WTC11 (cell line): ENCODE measurements around the gene MIA. TPM values are rescaled to one million over a fixed set of nuclear protein-coding genes. Genes with fewer than 3 reads are reported as not detected.
"Not testable (repeated sequence)": the region's sequence is repeated elsewhere in the genome, so short reads cannot be mapped to it uniquely, and the experiment has no call there.

Experiments
- ATAC-seq: fragments of 200-7000 bp; cut with Tn5 transposase; 2 replicates; pipeline ENCODE4 v1.10.0; 2021; ENCODE audit warnings: mild to moderate bottlenecking, moderate library complexity
- CTCF ChIA-PET: fragments of 300-600 bp; sonication (Branson Sonifier 250); formaldehyde crosslinking; loops from one replicate; lab custom pipeline; 2021; ENCODE audit warnings: antibody characterized with exemption; lab: Charles Lee
- POLR2A ChIA-PET: fragments of 350-600 bp; sonication (Branson Sonifier 250); formaldehyde crosslinking; loops from one replicate; lab custom pipeline; 2021; ENCODE audit warnings: antibody characterized with exemption; lab: Charles Lee
- DNase-seq: peaks from one replicate; pipeline ENCODE4 v3.0.0; 2021; ENCODE audit warnings: low spot score
- H3K27ac Mint-ChIP-seq: 2 replicates; pipeline ENCODE4 v1.8.0; 2021; ENCODE audit warnings: mixed read lengths
- H3K27me3 Mint-ChIP-seq: 2 replicates; pipeline ENCODE4 v1.8.0; 2021; ENCODE audit warnings: low read depth, mild to moderate bottlenecking, moderate library complexity, mixed read lengths
- H3K36me3 Mint-ChIP-seq: 2 replicates; pipeline ENCODE4 v1.8.0; 2021; ENCODE audit warnings: mixed read lengths
- H3K4me1 Mint-ChIP-seq: 2 replicates; pipeline ENCODE4 v1.8.0; 2022; ENCODE audit warnings: mixed read lengths
- H3K4me3 Mint-ChIP-seq: 2 replicates; pipeline ENCODE4 v1.8.0; 2021; ENCODE audit warnings: mild to moderate bottlenecking, moderate library complexity, mixed read lengths
- H3K9me3 Mint-ChIP-seq: 2 replicates; pipeline ENCODE4 v1.8.0; 2021; ENCODE audit warnings: mixed read lengths
- ETV6 ChIP-seq: sonication (generic); formaldehyde crosslinking; IDR thresholded peaks from 2 replicates; pipeline ENCODE4 v1.8.1; 2022; ENCODE audit warnings: mild to moderate bottlenecking, missing genetic modification reagents
- GRHL2 ChIP-seq: fragments of 250-450 bp; sonication (Bioruptor Pico); IDR thresholded peaks from 2 replicates; pipeline ENCODE4 v1.8.0; 2022; ENCODE audit warnings: mild to moderate bottlenecking, moderate library complexity; ENCODE audit not compliant: insufficient replicate concordance, severe bottlenecking
- JAZF1 ChIP-seq: fragments of 250-450 bp; sonication (Bioruptor Pico); IDR thresholded peaks from 2 replicates; pipeline ENCODE4 v1.9.0; 2021; ENCODE audit warnings: moderate library complexity, mild to moderate bottlenecking, inconsistent platforms
- MAX ChIP-seq: sonication (generic); formaldehyde crosslinking; IDR thresholded peaks from 2 replicates; pipeline ENCODE4 v1.8.0; 2022; ENCODE audit warnings: mild to moderate bottlenecking, missing genetic modification reagents
- NR3C1 ChIP-seq: sonication (generic); formaldehyde crosslinking; conservative IDR thresholded peaks from 2 replicates; pipeline ENCODE4 v1.8.1; 2023; ENCODE audit warnings: low read depth, mild to moderate bottlenecking, missing genetic modification reagents
- ZBTB21 ChIP-seq: sonication (generic); formaldehyde crosslinking; IDR thresholded peaks from 2 replicates; pipeline ENCODE4 v1.8.1; 2023; ENCODE audit warnings: mild to moderate bottlenecking, missing genetic modification reagents, borderline replicate concordance
- ZNF263 ChIP-seq: sonication (generic); formaldehyde crosslinking; IDR thresholded peaks from 2 replicates; pipeline ENCODE4 v1.8.1; 2022; ENCODE audit warnings: low read depth, mild to moderate bottlenecking, moderate library complexity, missing genetic modification reagents
- ZNF396 ChIP-seq: fragments of 250-450 bp; sonication (Bioruptor Pico); IDR thresholded peaks from 2 replicates; pipeline ENCODE4 v1.8.0; 2021; ENCODE audit warnings: mild to moderate bottlenecking, moderate library complexity, borderline replicate concordance
- ZNF416 ChIP-seq: fragments of 250-450 bp; sonication (Bioruptor Pico); IDR thresholded peaks from 2 replicates; pipeline ENCODE4 v1.9.0; 2021; ENCODE audit warnings: mild to moderate bottlenecking, inconsistent platforms
- ZNF423 ChIP-seq: fragments of 250-450 bp; sonication (Bioruptor Pico); IDR thresholded peaks from 2 replicates; pipeline ENCODE4 v2.1.2; 2022; ENCODE audit warnings: mild to moderate bottlenecking, moderate library complexity
- total RNA-seq: library from RNA; stranded (reverse); gene quantifications from 3 replicates; pipeline ENCODE4 v1.2.3, GENCODE V29; 2021
- TF ChIP-seq, protein P1 (sequence below): sonication (generic); formaldehyde crosslinking; IDR thresholded peaks from 2 replicates; pipeline ENCODE4 v1.8.0; 2022; ENCODE audit warnings: missing genetic modification reagents
- TF ChIP-seq, protein P2 (sequence below): fragments of 250-450 bp; sonication (Bioruptor Pico); IDR thresholded peaks from 2 replicates; pipeline ENCODE4 v1.9.0; 2021; ENCODE audit warnings: mild to moderate bottlenecking, borderline replicate concordance

Gene MIA
- total RNA-seq, 1 experiment from 2014 or later: not detected

GRCh38 chr19:40810649-40811408 is 35.5 kb downstream of the MIA start:
- ATAC-seq (peak; percentile 69), DNase-seq (peak; percentile 83)
- peak overlapping the region; percentile 99 for H3K27ac Mint-ChIP-seq
- ChIA-PET CTCF (interaction anchor here (0.8 to 2.0 kb wide), 6 partner anchors 9 to 334 kb away, joined by 3 to 11 read pairs (median 4); partner anchors contain the start of genes EGLN2, RAB4B and SNRPA), POLR2A (interaction anchor here (0.6 to 1.8 kb wide), 3 partner anchors 12 to 235 kb away, joined by 3 to 6 read pairs (median 3); partner anchors contain the start of genes EGLN2 and RAB4B)
- peak overlapping the region; percentile 89 for H3K4me3 Mint-ChIP-seq
- peaks cover 11% of the 10 kb centered on the region for H3K36me3 Mint-ChIP-seq
- peak; percentile 70; the same call in 1 of the 2 replicates for TF ChIP-seq MAX (CRISPR knock-in tag)
- TF ChIP-seq, protein P1, sequence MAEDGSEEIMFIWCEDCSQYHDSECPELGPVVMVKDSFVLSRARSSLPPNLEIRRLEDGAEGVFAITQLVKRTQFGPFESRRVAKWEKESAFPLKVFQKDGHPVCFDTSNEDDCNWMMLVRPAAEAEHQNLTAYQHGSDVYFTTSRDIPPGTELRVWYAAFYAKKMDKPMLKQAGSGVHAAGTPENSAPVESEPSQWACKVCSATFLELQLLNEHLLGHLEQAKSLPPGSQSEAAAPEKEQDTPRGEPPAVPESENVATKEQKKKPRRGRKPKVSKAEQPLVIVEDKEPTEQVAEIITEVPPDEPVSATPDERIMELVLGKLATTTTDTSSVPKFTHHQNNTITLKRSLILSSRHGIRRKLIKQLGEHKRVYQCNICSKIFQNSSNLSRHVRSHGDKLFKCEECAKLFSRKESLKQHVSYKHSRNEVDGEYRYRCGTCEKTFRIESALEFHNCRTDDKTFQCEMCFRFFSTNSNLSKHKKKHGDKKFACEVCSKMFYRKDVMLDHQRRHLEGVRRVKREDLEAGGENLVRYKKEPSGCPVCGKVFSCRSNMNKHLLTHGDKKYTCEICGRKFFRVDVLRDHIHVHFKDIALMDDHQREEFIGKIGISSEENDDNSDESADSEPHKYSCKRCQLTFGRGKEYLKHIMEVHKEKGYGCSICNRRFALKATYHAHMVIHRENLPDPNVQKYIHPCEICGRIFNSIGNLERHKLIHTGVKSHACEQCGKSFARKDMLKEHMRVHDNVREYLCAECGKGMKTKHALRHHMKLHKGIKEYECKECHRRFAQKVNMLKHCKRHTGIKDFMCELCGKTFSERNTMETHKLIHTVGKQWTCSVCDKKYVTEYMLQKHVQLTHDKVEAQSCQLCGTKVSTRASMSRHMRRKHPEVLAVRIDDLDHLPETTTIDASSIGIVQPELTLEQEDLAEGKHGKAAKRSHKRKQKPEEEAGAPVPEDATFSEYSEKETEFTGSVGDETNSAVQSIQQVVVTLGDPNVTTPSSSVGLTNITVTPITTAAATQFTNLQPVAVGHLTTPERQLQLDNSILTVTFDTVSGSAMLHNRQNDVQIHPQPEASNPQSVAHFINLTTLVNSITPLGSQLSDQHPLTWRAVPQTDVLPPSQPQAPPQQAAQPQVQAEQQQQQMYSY (CRISPR knock-in tag): peak; percentile 71; the same call in 1 of the 2 replicates
- H3K9me3 Mint-ChIP-seq: not testable (repeated sequence)
- H3K4me1 Mint-ChIP-seq: peaks cover 48% of the 10 kb centered on the region
- peaks cover 33% of the 10 kb centered on the region for H3K27me3 Mint-ChIP-seq

- Mint-ChIP-seq H3K9me3 (no peaks in the 10 kb centered on the region), H3K4me3 (peak overlapping the region; percentile 89), H3K27me3 (peaks cover 37% of the 10 kb centered on the region), H3K36me3 (peaks cover 11% of the 10 kb centered on the region), H3K27ac (no peak overlapping the region), H3K4me1 (peaks cover 39% of the 10 kb centered on the region)
- TF ChIP-seq ZNF396 (CRISPR knock-in tag) (no peak), NR3C1 (CRISPR knock-in tag) (no peak), MAX (CRISPR knock-in tag) (0 out of 2 replicates have a peak, but pooled peaks have one; percentile 6), JAZF1 (CRISPR knock-in tag) (no peak)
- peak; percentile 52 for DNase-seq
- CTCF ChIA-PET: interaction anchor here (0.8 to 2.0 kb wide), 9 partner anchors 8 to 333 kb away, joined by 3 to 11 read pairs (median 3); partner anchors contain the start of genes EGLN2, RAB4B and SNRPA
- POLR2A ChIA-PET: interaction anchor here (0.6 to 1.8 kb wide), 3 partner anchors 13 to 235 kb away, joined by 3 to 6 read pairs (median 3); partner anchors contain the start of genes EGLN2 and RAB4B
- ATAC-seq: no peak
These were observed 36.4 kb downstream of the MIA start for GRCh38 chr19:40811478-40812341.

DNA sequence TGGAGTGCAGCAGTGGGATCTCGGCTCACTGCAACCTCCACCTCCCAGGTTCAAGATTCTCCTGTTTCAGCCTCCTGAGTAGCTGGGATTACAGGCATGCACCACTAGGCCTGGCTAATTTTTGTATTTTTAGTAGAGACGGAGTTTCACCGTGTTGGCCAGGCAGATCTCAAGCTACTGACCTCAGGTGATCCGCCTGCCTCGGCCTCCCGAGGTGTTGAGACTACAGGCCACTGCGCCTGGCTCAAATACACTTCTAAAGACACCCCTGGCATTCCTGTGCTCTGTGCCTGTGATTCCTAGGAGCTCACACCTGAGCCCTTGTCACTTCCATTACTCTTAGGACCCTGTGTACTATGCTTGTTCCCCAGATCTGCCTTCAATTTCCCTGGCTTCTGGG is 37.2 kb downstream of the MIA start:
- Mint-ChIP-seq H3K4me3 (peak overlapping the region; percentile 89), H3K27me3 (peaks cover 44% of the 10 kb centered on the region), H3K4me1 (peaks cover 32% of the 10 kb centered on the region)
- ATAC-seq, H3K9me3 Mint-ChIP-seq, DNase-seq, H3K36me3 Mint-ChIP-seq, H3K27ac Mint-ChIP-seq: not testable (repeated sequence)
- POLR2A ChIA-PET: interaction anchor here (1.8 kb wide), 1 partner anchor 14 kb away, joined by 6 read pairs; the partner anchor contains the start of gene EGLN2
- CTCF ChIA-PET: interaction anchor here (0.7 to 2.0 kb wide), 6 partner anchors 12 to 178 kb away, joined by 3 to 11 read pairs (median 4); partner anchors contain the start of gene EGLN2

DNA sequence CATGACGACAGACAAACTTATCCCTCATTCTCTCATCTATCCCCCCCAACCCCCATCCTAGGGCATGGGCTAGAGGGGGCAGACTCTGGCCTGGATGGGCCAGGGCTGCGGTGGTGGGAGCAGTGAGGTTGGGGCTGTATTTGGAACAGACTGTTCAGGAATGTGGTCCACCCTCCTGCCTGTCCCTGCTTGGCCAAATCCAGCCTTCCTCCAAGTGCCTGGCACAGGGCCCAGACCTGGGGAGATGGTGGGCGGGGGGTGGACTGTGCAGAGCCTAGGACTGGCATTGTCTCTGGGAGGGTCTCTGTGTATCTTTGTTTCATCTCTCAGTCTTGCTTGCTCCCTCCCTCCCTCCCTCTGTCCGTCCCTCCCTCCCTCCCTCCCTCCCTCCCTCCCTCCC is 37.9 kb downstream of the MIA start:
- POLR2A ChIA-PET: no interaction called here
- TF ChIP-seq, protein P2, sequence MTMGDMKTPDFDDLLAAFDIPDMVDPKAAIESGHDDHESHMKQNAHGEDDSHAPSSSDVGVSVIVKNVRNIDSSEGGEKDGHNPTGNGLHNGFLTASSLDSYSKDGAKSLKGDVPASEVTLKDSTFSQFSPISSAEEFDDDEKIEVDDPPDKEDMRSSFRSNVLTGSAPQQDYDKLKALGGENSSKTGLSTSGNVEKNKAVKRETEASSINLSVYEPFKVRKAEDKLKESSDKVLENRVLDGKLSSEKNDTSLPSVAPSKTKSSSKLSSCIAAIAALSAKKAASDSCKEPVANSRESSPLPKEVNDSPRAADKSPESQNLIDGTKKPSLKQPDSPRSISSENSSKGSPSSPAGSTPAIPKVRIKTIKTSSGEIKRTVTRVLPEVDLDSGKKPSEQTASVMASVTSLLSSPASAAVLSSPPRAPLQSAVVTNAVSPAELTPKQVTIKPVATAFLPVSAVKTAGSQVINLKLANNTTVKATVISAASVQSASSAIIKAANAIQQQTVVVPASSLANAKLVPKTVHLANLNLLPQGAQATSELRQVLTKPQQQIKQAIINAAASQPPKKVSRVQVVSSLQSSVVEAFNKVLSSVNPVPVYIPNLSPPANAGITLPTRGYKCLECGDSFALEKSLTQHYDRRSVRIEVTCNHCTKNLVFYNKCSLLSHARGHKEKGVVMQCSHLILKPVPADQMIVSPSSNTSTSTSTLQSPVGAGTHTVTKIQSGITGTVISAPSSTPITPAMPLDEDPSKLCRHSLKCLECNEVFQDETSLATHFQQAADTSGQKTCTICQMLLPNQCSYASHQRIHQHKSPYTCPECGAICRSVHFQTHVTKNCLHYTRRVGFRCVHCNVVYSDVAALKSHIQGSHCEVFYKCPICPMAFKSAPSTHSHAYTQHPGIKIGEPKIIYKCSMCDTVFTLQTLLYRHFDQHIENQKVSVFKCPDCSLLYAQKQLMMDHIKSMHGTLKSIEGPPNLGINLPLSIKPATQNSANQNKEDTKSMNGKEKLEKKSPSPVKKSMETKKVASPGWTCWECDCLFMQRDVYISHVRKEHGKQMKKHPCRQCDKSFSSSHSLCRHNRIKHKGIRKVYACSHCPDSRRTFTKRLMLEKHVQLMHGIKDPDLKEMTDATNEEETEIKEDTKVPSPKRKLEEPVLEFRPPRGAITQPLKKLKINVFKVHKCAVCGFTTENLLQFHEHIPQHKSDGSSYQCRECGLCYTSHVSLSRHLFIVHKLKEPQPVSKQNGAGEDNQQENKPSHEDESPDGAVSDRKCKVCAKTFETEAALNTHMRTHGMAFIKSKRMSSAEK (CRISPR knock-in tag): no peak
- no peak for TF ChIP-seq ZNF416 (CRISPR knock-in tag)
- no peak for TF ChIP-seq ZBTB21
- no peak for TF ChIP-seq ZNF263 (CRISPR knock-in tag)
- TF ChIP-seq GRHL2 (CRISPR knock-in tag): no peak
- no peak for TF ChIP-seq ETV6 (CRISPR knock-in tag)
- no peak for TF ChIP-seq ZNF423 (CRISPR knock-in tag)

More for the DNA sequence above, 37.9 kb downstream of the MIA start:
- Mint-ChIP-seq H3K9me3 (no peaks in the 10 kb centered on the region), H3K27me3 (peaks cover 49% of the 10 kb centered on the region), H3K36me3 (peaks cover 3% of the 10 kb centered on the region; the same call in 1 of the 2 replicates), H3K4me1 (peaks cover 29% of the 10 kb centered on the region), H3K27ac (peak overlapping the region; percentile 61; the same call in 1 of the 2 replicates), H3K4me3 (peak overlapping the region; percentile 89)
- DNase-seq (no peak), ATAC-seq (no peak)
- CTCF ChIA-PET: no interaction called here
